Fibroblast of lung (primary cell): Measurements from ENCODE around the gene CNTNAP5. TPM values are rescaled to one million over a fixed set of nuclear protein-coding genes. Genes with fewer than 3 reads are reported as not detected.

Experiments
- DNase-seq, 2 donors: peaks; one replicate each; pipeline versions ENCODE4 v3.0.0 to v3.0.0-alpha.2; 2010; ENCODE audit warnings: low read depth in 2 of 2
- H2AFZ ChIP-seq: 2 replicates; pipeline ENCODE4 v1.5.1; 2012; ENCODE audit warnings: low read length, control low read depth, inconsistent platforms
- H3K27ac ChIP-seq: 2 replicates; pipeline ENCODE4 v1.5.1; 2011; ENCODE audit warnings: low read length, control low read depth; ENCODE audit not compliant: insufficient read depth
- H3K27me3 ChIP-seq: 2 replicates; pipeline ENCODE4 v1.5.1; 2011; ENCODE audit warnings: mild to moderate bottlenecking, low read length; ENCODE audit not compliant: control insufficient read depth, insufficient read depth
- H3K36me3 ChIP-seq: 2 replicates; pipeline ENCODE4 v1.5.1; 2011; ENCODE audit warnings: low read length; ENCODE audit not compliant: control insufficient read depth, insufficient read depth
- H3K4me1 ChIP-seq: 2 replicates; pipeline ENCODE4 v1.5.1; 2011; ENCODE audit warnings: low read length; ENCODE audit not compliant: control insufficient read depth, insufficient read depth; ENCODE audit errors: extremely low read depth
- H3K4me2 ChIP-seq: 2 replicates; pipeline ENCODE4 v1.5.1; 2011; ENCODE audit warnings: low read length, control low read depth; ENCODE audit not compliant: insufficient read depth; ENCODE audit errors: extremely low read depth
- H3K4me3 ChIP-seq, 4 experiments: fragments of 200-600 bp in 1 of 4; sonication (generic) in 1 of 4; replicated peaks in 1 of 4; 2 replicates each; pipeline ENCODE4 v1.5.1; 2011 to 2016; ENCODE audit warnings: low read length in 4 of 4, low read depth in 3 of 4, mild to moderate bottlenecking in 3 of 4, control low read depth in 2 of 4, inconsistent platforms in 1 of 4, mixed read lengths in 1 of 4; ENCODE audit not compliant: insufficient read depth in 1 of 4; ENCODE audit errors: control extremely low read depth in 1 of 4
- H3K79me2 ChIP-seq: 2 replicates; pipeline ENCODE4 v1.5.1; 2012; ENCODE audit warnings: mild to moderate bottlenecking, low read length, inconsistent platforms; ENCODE audit not compliant: control insufficient read depth, insufficient read depth
- H3K9ac ChIP-seq: 2 replicates; pipeline ENCODE4 v1.5.1; 2011; ENCODE audit warnings: mild to moderate bottlenecking, low read length, control low read depth; ENCODE audit not compliant: insufficient read depth
- H3K9me3 ChIP-seq: 2 replicates; pipeline ENCODE4 v1.5.1; 2012; ENCODE audit warnings: low read depth, low read length; ENCODE audit not compliant: control insufficient read depth, insufficient read depth
- H4K20me1 ChIP-seq: 2 replicates; pipeline ENCODE4 v1.5.1; 2011; ENCODE audit warnings: low read length; ENCODE audit not compliant: control insufficient read depth, insufficient read depth; ENCODE audit errors: extremely low read depth
- EZH2 ChIP-seq: IDR thresholded peaks from 2 replicates; pipeline ENCODE4 v1.5.1; 2012; ENCODE audit warnings: low read length, control low read depth, mild to moderate bottlenecking; ENCODE audit errors: missing control alignments
- polyA plus RNA-seq, 2 donors: library from polyadenylated mRNA; depleted of rRNA in 1 of 2; stranded (reverse) in 1 of 2; unstranded in 1 of 2; fragments of >200 nt; gene quantifications; 2 replicates each; pipeline ENCODE4 v1.2.1, GENCODE V29; 2011 to 2012; ENCODE audit warnings: missing spikeins in 1 of 2
- total RNA-seq: library from RNA; depleted of rRNA; stranded (reverse); fragments of >200 nt; gene quantifications from 2 replicates; pipeline ENCODE4 v1.2.1, GENCODE V29; 2014
- TF ChIP-seq, protein P1 (sequence below), 2 donors: IDR thresholded peaks in 1 of 2; conservative IDR thresholded peaks in 1 of 2; 1 replicate in 1 of 2; 2 replicates in 1 of 2; pipeline ENCODE4 v1.5.1; 2011 to 2012; ENCODE audit warnings: low read length in 2 of 2, control low read depth in 1 of 2, inconsistent platforms in 1 of 2, low read depth in 1 of 2, mild to moderate bottlenecking in 1 of 2

Gene CNTNAP5
- total and polyA plus RNA-seq, 2 donors (not counting 1 experiment from before 2014, with no cell fraction given) = not detected

DNA sequence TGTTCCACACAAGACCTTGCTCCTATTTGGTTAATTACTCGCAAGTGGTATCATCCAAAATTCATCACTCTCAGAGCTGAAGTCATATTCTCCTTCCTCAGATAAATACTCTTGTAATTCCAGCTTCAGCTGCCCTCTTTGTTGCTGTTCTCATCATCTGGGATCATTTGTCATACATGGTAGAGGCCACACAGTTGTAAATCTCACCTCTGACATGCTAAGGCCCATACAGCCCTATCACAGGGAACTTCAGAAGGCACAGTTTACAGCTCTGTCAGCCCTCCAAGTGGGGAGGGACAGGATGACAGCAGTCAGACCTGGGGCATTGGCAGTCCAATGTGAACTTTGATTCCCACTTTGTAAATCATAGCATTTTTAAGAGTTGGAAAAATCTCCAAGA is 399.0 kb downstream of the CNTNAP5 start:
- Histone ChIP-seq H3K4me2 (no peak overlapping the region), H3K9ac (no peak overlapping the region), H3K27ac (no peak overlapping the region), H3K79me2 (no peaks in the 10 kb centered on the region), H3K36me3 (no peaks in the 10 kb centered on the region), H3K4me3 (no peak overlapping the region), H4K20me1 (no peaks in the 10 kb centered on the region), H3K27me3 (no peaks in the 10 kb centered on the region), H3K9me3 (no peaks in the 10 kb centered on the region), H3K4me1 (no peaks in the 10 kb centered on the region), H2AFZ (no peak overlapping the region)
- no peak for DNase-seq
- TF ChIP-seq, protein P1, sequence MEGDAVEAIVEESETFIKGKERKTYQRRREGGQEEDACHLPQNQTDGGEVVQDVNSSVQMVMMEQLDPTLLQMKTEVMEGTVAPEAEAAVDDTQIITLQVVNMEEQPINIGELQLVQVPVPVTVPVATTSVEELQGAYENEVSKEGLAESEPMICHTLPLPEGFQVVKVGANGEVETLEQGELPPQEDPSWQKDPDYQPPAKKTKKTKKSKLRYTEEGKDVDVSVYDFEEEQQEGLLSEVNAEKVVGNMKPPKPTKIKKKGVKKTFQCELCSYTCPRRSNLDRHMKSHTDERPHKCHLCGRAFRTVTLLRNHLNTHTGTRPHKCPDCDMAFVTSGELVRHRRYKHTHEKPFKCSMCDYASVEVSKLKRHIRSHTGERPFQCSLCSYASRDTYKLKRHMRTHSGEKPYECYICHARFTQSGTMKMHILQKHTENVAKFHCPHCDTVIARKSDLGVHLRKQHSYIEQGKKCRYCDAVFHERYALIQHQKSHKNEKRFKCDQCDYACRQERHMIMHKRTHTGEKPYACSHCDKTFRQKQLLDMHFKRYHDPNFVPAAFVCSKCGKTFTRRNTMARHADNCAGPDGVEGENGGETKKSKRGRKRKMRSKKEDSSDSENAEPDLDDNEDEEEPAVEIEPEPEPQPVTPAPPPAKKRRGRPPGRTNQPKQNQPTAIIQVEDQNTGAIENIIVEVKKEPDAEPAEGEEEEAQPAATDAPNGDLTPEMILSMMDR (conservative IDR thresholded peaks at IDR 0.05 in 1 of 2, IDR thresholded peaks at IDR 0.05 in 1 of 2; ENCODE audit: low read depth in 1 of 2, low read length in 2 of 2) = no peak

DNA sequence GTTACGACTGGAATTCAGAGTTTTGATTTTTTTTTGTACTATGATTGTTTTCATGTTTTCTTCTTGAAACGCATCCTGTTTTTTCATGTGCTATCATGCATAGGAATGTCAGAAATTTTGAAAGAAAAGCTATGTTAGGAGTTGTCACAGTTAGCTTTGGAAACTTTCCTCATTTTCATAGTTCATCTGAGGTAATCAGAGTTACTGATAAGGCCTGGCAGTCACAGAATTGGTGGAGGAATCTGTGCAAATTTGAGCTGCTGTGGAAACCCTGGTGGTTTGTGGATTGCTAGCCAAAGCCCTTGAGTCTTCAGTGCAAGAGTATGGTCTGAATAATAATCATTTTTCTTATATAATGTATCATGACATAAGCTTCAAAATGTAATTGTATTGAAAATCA is 401.0 kb downstream of the CNTNAP5 start:
- TF ChIP-seq, protein P1 (conservative IDR thresholded peaks at IDR 0.05 in 1 of 2, IDR thresholded peaks at IDR 0.05 in 1 of 2; ENCODE audit: low read depth in 1 of 2, low read length in 2 of 2) = no peak
- TF ChIP-seq EZH2 = no peak
- Histone ChIP-seq H3K9ac (no peak overlapping the region), H3K36me3 (no peaks in the 10 kb centered on the region), H3K79me2 (no peaks in the 10 kb centered on the region), H2AFZ (no peak overlapping the region), H3K4me1 (no peaks in the 10 kb centered on the region), H3K9me3 (no peaks in the 10 kb centered on the region), H4K20me1 (no peaks in the 10 kb centered on the region), H3K27ac (no peak overlapping the region), H3K27me3 (no peaks in the 10 kb centered on the region), H3K4me2 (no peak overlapping the region), H3K4me3 (no peak overlapping the region)
- no peak for DNase-seq

DNA sequence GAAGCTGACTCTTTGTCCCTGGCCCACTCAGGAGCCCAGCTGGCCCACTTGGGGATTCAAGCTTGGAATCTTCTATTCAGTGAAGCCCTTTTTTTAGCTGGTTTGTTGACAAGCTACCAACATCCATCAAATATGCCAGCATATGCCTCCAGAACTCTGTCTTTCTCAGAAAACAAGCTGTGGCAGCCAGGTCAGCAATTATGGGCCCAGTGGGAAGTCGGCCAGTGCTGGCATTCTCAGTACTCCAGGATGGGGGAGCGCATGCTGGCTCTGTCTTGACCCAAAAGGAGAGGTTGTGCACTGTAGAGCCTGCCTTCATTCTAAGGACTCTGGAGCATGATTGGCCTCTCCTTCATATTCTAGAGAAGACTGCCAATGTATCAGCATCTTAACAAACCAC is 401.5 kb downstream of the CNTNAP5 start:
- Histone ChIP-seq H3K36me3 (no peaks in the 10 kb centered on the region), H4K20me1 (no peaks in the 10 kb centered on the region), H2AFZ (no peak overlapping the region), H3K9ac (no peak overlapping the region), H3K9me3 (no peaks in the 10 kb centered on the region), H3K4me3 (no peak overlapping the region), H3K79me2 (no peaks in the 10 kb centered on the region), H3K27ac (no peak overlapping the region), H3K4me1 (no peaks in the 10 kb centered on the region), H3K4me2 (no peak overlapping the region), H3K27me3 (no peaks in the 10 kb centered on the region)
- no peak for DNase-seq
- TF ChIP-seq, protein P1 (conservative IDR thresholded peaks at IDR 0.05 in 1 of 2, IDR thresholded peaks at IDR 0.05 in 1 of 2; ENCODE audit: low read depth in 1 of 2, low read length in 2 of 2) = no peak
- TF ChIP-seq EZH2 = no peak
